ENCODE results near the gene GNAL. TPM values are rescaled to one million over a fixed set of nuclear protein-coding genes. Genes with fewer than 3 reads are reported as not detected.
"Not testable (repeated sequence)": the region's sequence is repeated elsewhere in the genome, so short reads cannot be mapped to it uniquely, and the experiment has no call there.

Gene GNAL
- polyA plus RNA-seq, 1 experiment, result 0.21 TPM

DNA sequence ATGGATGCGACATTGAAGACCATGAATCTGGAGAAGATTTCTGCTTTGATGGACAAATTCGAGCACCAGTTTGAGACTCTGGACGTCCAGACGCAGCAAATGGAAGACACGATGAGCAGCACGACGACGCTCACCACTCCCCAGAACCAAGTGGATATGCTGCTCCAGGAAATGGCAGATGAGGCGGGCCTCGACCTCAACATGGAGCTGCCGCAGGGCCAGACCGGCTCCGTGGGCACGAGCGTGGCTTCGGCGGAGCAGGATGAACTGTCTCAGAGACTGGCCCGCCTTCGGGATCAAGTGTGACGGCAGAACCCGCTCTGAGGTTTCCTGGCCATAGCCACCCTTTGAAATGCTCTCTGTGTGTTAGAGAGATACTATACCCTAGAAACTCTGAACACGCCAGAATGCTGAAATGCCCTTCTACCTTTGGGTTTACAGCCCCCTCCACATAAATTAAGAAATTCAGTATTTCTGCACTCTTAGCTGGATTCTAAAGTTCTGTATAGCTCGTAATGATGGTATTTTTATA, 162.8 kb downstream of the GNAL start:
- H3K27me3 ChIP-seq (ENCODE audit: control insufficient read depth, insufficient read depth, low read length), result no peaks in the 10 kb centered on the region
- POLR2A ChIA-PET, result no interaction called here
- DNase-seq (ENCODE audit: low read depth), result no peak
- TF ChIP-seq, protein P1, sequence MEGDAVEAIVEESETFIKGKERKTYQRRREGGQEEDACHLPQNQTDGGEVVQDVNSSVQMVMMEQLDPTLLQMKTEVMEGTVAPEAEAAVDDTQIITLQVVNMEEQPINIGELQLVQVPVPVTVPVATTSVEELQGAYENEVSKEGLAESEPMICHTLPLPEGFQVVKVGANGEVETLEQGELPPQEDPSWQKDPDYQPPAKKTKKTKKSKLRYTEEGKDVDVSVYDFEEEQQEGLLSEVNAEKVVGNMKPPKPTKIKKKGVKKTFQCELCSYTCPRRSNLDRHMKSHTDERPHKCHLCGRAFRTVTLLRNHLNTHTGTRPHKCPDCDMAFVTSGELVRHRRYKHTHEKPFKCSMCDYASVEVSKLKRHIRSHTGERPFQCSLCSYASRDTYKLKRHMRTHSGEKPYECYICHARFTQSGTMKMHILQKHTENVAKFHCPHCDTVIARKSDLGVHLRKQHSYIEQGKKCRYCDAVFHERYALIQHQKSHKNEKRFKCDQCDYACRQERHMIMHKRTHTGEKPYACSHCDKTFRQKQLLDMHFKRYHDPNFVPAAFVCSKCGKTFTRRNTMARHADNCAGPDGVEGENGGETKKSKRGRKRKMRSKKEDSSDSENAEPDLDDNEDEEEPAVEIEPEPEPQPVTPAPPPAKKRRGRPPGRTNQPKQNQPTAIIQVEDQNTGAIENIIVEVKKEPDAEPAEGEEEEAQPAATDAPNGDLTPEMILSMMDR (IDR thresholded peaks at IDR 0.05; ENCODE audit: insufficient read depth, low read depth, low read length), result no peak
- CTCF ChIA-PET, result interaction anchor here (0.9 kb wide), 1 partner anchor 186 kb away, joined by 3 read pairs; no protein-coding TSS in a partner anchor
- H3K4me3 ChIP-seq (ENCODE audit: low read depth, low read length), result peak overlapping the region; percentile 66
- H3K36me3 ChIP-seq (ENCODE audit: control insufficient read depth, insufficient read depth, low read length), result no peaks in the 10 kb centered on the region; the same call in 1 of the 2 replicates

DNA sequence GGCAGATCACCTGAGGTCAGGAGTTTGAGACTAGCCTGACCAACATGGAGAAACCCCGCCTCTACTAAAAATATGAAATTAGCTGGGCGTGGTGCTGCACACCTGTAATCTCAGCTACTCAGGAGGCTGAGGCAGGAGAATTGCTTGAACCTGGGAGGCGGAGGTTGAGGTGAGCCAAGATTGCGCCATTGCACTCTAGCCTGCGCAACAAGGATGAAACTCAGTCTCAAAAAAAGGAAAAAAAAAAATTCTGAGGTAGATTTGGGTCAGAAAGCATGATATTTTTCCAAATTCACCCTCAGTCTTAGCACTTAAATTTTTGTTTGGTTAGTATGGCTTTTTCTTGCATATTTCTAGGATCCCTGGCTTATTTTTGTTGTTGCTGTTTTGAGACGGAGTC, 165.5 kb downstream of the GNAL start:
- CTCF ChIA-PET; H3K36me3 ChIP-seq (ENCODE audit: control insufficient read depth, insufficient read depth, low read length); H3K4me3 ChIP-seq (ENCODE audit: low read depth, low read length); H3K27me3 ChIP-seq (ENCODE audit: control insufficient read depth, insufficient read depth, low read length); POLR2A ChIA-PET; DNase-seq (ENCODE audit: low read depth): not testable (repeated sequence)

DNA sequence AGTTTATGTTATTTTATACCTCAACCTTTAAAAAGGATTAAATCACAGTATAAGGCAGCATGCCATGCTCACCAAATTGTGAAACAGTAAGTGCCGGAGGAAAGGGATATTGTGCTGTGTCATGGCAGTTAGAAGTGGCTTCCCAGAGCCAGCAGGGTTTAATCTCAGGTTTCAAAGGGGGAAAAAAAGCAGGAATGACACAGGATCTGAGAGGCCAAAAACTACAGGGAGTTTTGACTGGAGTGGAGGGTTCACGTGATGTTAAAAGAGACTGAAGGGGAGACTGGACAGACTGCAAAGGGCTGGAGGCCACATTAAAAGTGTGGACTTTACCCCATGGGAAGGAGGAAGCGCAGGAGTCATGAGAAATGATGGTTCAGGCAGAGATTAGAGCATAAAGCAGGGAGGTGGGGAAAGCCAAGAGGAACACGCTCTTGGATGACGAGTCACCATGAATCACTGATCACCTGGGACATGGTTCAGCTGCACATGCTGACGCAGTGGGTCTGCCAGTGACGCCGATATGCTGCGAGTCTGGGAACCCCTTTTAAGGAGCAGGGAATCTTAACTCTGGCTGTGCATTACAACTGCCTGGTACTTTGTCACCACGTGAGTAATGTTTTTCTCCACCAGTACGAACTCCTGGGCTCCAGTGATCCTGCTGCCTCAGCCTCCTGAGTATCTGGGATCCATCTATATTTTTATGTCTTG, 168.3 kb downstream of the GNAL start:
- Histone ChIP-seq H3K36me3 (ENCODE audit: control insufficient read depth, insufficient read depth, low read length) (no peaks in the 10 kb centered on the region; the same call in 1 of the 2 replicates), H3K27me3 (ENCODE audit: control insufficient read depth, insufficient read depth, low read length) (no peaks in the 10 kb centered on the region), H3K4me3 (ENCODE audit: low read depth, low read length) (0 out of 2 replicates have a peak overlapping the region, but pooled peaks have one; percentile 0)
- TF ChIP-seq, protein P1 (IDR thresholded peaks at IDR 0.05; ENCODE audit: insufficient read depth, low read depth, low read length), result no peak
- POLR2A ChIA-PET, result no interaction called here
- DNase-seq (ENCODE audit: low read depth), result peak; percentile 88
- CTCF ChIA-PET, result no interaction called here

DNA sequence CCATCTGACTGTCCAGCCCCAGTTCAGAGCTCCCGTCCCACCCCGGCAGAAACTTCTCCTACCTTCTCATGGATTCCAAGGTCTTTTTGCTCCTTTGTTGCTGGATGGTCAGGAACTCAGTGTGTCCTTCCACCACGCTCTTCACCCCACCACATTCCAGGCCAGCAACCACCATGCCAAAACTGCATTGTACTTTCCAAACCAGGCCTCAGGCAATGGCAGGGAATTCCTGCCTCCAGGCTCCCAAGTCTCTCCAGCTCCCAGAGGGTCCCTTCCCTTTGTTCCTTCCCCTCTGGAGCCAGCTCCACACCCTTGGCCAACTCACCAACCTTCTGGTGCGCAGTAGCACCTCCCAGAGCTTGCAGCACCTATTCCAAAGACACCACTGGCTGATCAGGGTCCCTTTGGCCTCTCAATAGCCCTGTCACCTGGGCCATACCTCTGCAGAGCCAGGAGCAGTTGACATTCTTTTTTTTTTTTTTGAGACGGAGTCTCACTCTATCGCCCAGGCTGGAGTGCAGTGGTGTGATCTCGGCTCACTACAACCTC, 170.3 kb downstream of the GNAL start:
- TF ChIP-seq, protein P1 (IDR thresholded peaks at IDR 0.05; ENCODE audit: insufficient read depth, low read depth, low read length), result no peak
- ChIA-PET CTCF (no interaction called here), POLR2A (no interaction called here)
- H3K4me3 ChIP-seq (ENCODE audit: low read depth, low read length), result no peak overlapping the region
- H3K36me3 ChIP-seq (ENCODE audit: control insufficient read depth, insufficient read depth, low read length), result no peaks in the 10 kb centered on the region
- no peaks in the 10 kb centered on the region for H3K27me3 ChIP-seq (ENCODE audit: control insufficient read depth, insufficient read depth, low read length)
- DNase-seq (ENCODE audit: low read depth), result no peak

DNA sequence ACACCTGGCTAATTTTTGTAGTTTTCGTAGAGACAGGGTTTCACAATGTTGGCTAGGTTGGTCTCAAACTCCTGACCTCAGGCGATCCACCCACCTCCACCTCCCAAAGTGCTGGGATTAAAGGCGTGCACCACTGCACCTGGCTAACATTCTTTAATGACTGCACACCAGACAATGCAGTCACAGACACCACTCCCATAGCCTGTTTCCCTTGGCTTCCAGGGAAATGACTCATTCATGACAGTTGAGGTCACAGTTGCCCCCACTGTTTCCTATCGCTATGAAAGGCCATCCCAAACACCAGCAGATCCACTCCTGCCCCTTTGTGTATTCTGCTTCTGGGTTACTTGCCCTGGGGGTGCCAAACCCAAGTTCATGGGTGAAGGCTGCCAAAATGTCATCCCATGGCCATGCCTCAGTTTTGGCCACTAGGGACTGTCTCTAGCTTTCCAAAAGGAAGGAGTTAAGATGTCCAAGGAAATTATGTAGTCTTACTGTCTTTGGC, 170.9 kb downstream of the GNAL start:
- no peaks in the 10 kb centered on the region for H3K36me3 ChIP-seq (ENCODE audit: control insufficient read depth, insufficient read depth, low read length)
- CTCF ChIA-PET, result interaction anchor here (1.4 kb wide), 1 partner anchor 11 kb away, joined by 4 read pairs; no protein-coding TSS in a partner anchor
- TF ChIP-seq, protein P1 (IDR thresholded peaks at IDR 0.05; ENCODE audit: insufficient read depth, low read depth, low read length), result peak; percentile 31; the same call in 1 of the 2 replicates
- no peak overlapping the region for H3K4me3 ChIP-seq (ENCODE audit: low read depth, low read length)
- POLR2A ChIA-PET, result no interaction called here
- H3K27me3 ChIP-seq (ENCODE audit: control insufficient read depth, insufficient read depth, low read length), result no peaks in the 10 kb centered on the region
- peak; percentile 26 for DNase-seq (ENCODE audit: low read depth)
